BJ (cell line): ENCODE results near the gene TRIM54. TPM values are rescaled to one million over a fixed set of nuclear protein-coding genes. Genes with fewer than 3 reads are reported as not detected.

Experiments
- CTCF ChIA-PET: fragments of 350-600 bp; formaldehyde crosslinking; extraction: SDS; loops from one replicate; lab custom pipeline; 2021; ENCODE audit warnings: antibody characterized with exemption, inconsistent platforms; lab: Yijun Ruan, JAX
- POLR2A ChIA-PET: fragments of 300-600 bp; sonication (Branson Sonifier 250); formaldehyde crosslinking; extraction: SDS; loops from one replicate; lab custom pipeline; 2021; ENCODE audit warnings: antibody characterized with exemption; lab: Charles Lee
- DNase-seq: peaks from one replicate; pipeline ENCODE4 v3.0.0-alpha.2; 2011; ENCODE audit warnings: low read depth
- H3K27me3 ChIP-seq: 2 replicates; pipeline ENCODE4 v1.6.0; 2011; ENCODE audit warnings: low read length; ENCODE audit not compliant: control insufficient read depth, insufficient read depth
- H3K36me3 ChIP-seq: 2 replicates; pipeline ENCODE4 v1.5.1; 2011; ENCODE audit warnings: low read length; ENCODE audit not compliant: control insufficient read depth, insufficient read depth
- H3K4me3 ChIP-seq: 2 replicates; pipeline ENCODE4 v1.5.1; 2011; ENCODE audit warnings: low read depth, mild to moderate bottlenecking, control low read depth, low read length
- CTCF ChIP-seq: IDR thresholded peaks from 2 replicates; pipeline ENCODE4 v1.5.1; 2011; ENCODE audit warnings: low read depth, mild to moderate bottlenecking, control low read depth, inconsistent platforms, low read length, moderate library complexity; ENCODE audit not compliant: insufficient read depth
- polyA plus RNA-seq: library from polyadenylated mRNA; depleted of rRNA; stranded (reverse); fragments of >200 nt; gene quantifications from 2 replicates; pipeline ENCODE4 v1.2.3, GENCODE V29; 2011

The TRIM54 gene
- polyA plus RNA-seq, 1 experiment: not detected

- Histone ChIP-seq H3K36me3 (no peaks in the 10 kb centered on the region), H3K27me3 (peaks cover 7% of the 10 kb centered on the region; the same call in 1 of the 2 replicates), H3K4me3 (no peak overlapping the region)
- POLR2A ChIA-PET: no interaction called here
- no peak for DNase-seq
- CTCF ChIA-PET: interaction anchor here (0.7 to 6.4 kb wide), 3 partner anchors 12 to 185 kb away, joined by 3 to 94 read pairs (median 64); partner anchors contain the start of gene SLC30A3
- TF ChIP-seq CTCF: no peak
Observed at GRCh38 chr2:27284996-27285395, 2.8 kb downstream of the TRIM54 start.

- Histone ChIP-seq H3K27me3 (peaks cover 7% of the 10 kb centered on the region; the same call in 1 of the 2 replicates), H3K36me3 (no peaks in the 10 kb centered on the region), H3K4me3 (no peak overlapping the region)
- DNase-seq: no peak
- no peak for TF ChIP-seq CTCF
- POLR2A ChIA-PET: no interaction called here
- CTCF ChIA-PET: interaction anchor here (1.1 kb wide), 1 partner anchor 26 kb away, joined by 3 read pairs; no protein-coding TSS in a partner anchor
Observed at GRCh38 chr2:27285481-27285880, 3.3 kb downstream of the TRIM54 start.

- no peak for TF ChIP-seq CTCF
- Histone ChIP-seq H3K36me3 (no peaks in the 10 kb centered on the region), H3K4me3 (no peak overlapping the region), H3K27me3 (peaks cover 11% of the 10 kb centered on the region; the same call in 1 of the 2 replicates)
- POLR2A ChIA-PET: no interaction called here
- CTCF ChIA-PET: interaction anchor here (0.8 to 7.5 kb wide), 5 partner anchors 8 to 189 kb away, joined by 3 to 66 read pairs (median 3); partner anchors contain the start of gene TRIM54
- no peak for DNase-seq
Observed at GRCh38 chr2:27288610-27289009, 6.4 kb downstream of the TRIM54 start.

- no peak for DNase-seq
- no peak for TF ChIP-seq CTCF
- CTCF ChIA-PET: interaction anchor here (7.5 kb wide), 1 partner anchor 10 kb away, joined by 66 read pairs; the partner anchor contains the start of gene TRIM54
- H3K4me3 ChIP-seq: no peak overlapping the region
- POLR2A ChIA-PET: no interaction called here
- H3K36me3 ChIP-seq: no peaks in the 10 kb centered on the region
- H3K27me3 ChIP-seq: 0 out of 2 replicates have a peak, but pooled peaks cover 8% of the 10 kb centered on the region
Observed at GRCh38 chr2:27290549-27290948, 8.3 kb downstream of the TRIM54 start.

GRCh38 chr2:27291865-27292264 is 9.6 kb downstream of the TRIM54 start:
- no peak for TF ChIP-seq CTCF
- ChIA-PET POLR2A (no interaction called here), CTCF (interaction anchor here (0.8 to 7.5 kb wide), 3 partner anchors 11 to 192 kb away, joined by 4 to 66 read pairs (median 43); partner anchors contain the start of gene TRIM54)
- DNase-seq: no peak
- no peaks in the 10 kb centered on the region for H3K36me3 ChIP-seq
- H3K27me3 ChIP-seq: peaks cover 12% of the 10 kb centered on the region
- H3K4me3 ChIP-seq: no peak overlapping the region
